HEK293 (cell line): ENCODE data around the gene UGT1A1.

Experiments
- CTCF ChIP-seq: fragments of 450-650 bp; formaldehyde crosslinking; IDR thresholded peaks from 2 replicates; pipeline ENCODE4 v1.5.1; 2016; ENCODE audit warnings: missing biosample characterization, missing genetic modification characterization
- MZF1 ChIP-seq: fragments of 450-650 bp; formaldehyde crosslinking; IDR thresholded peaks from 2 replicates; pipeline ENCODE4 v1.5.1; 2017; ENCODE audit warnings: missing biosample characterization, missing genetic modification characterization, borderline replicate concordance
- TCF7L2 ChIP-seq: IDR thresholded peaks from 2 replicates; pipeline ENCODE4 v1.6.1; 2011; ENCODE audit warnings: low read depth, mild to moderate bottlenecking, inconsistent platforms, low read length, moderate library complexity, borderline replicate concordance
- TSHZ1 ChIP-seq: fragments of 450-650 bp; formaldehyde crosslinking; IDR thresholded peaks from 2 replicates; pipeline ENCODE4 v1.5.1; 2016; ENCODE audit warnings: missing biosample characterization, missing genetic modification characterization, borderline replicate concordance
- ZBTB26 ChIP-seq: fragments of 450-650 bp; formaldehyde crosslinking; optimal IDR thresholded peaks from 2 replicates; pipeline ENCODE3; 2016; ENCODE audit warnings: missing biosample characterization, mild to moderate bottlenecking, missing genetic modification characterization

GRCh38 chr2:233820774-233821105, 60.7 kb downstream of the UGT1A1 start:
- TF ChIP-seq CTCF (tag by site-specific recombination) = no peak
- TF ChIP-seq TCF7L2 = no peak
- TF ChIP-seq MZF1 (tag by site-specific recombination) = no peak
- TF ChIP-seq ZBTB26 (tag by site-specific recombination) = no peak
- TF ChIP-seq TSHZ1 (tag by site-specific recombination) = no peak
